Breast epithelium (tissue), 3 donors: Measurements from ENCODE around the gene RAMAC.

Experiments
- CTCF ChIP-seq, 3 donors: fragments of 450-650 bp; IDR thresholded peaks; one replicate each; pipeline ENCODE4 v1.5.1; 2016 to 2017; ENCODE audit warnings: antibody characterized with exemption in 3 of 3, mild to moderate bottlenecking in 3 of 3, moderate library complexity in 3 of 3
- POLR2A ChIP-seq: fragments of 450-650 bp; IDR thresholded peaks from one replicate; pipeline ENCODE4 v1.6.1; 2016; ENCODE audit warnings: antibody characterized with exemption, mild to moderate bottlenecking, moderate library complexity
- POLR2AphosphoS5 ChIP-seq, 3 donors: sonication (generic); formaldehyde crosslinking; IDR thresholded peaks; one replicate each; pipeline ENCODE4 v1.6.1; 2017; ENCODE audit warnings: antibody characterized with exemption in 3 of 3

GRCh38 chr15:82945326-82945725, 40.7 kb upstream of the RAMAC start:
- TF ChIP-seq CTCF (IDR thresholded peaks at IDR 0.05) (no peak), POLR2A (no peak), POLR2AphosphoS5 (IDR thresholded peaks at IDR 0.05) (no peak)
